Heart left ventricle (tissue), 16 donors: ENCODE results near the gene ADAM22. TPM values are rescaled to one million over a fixed set of nuclear protein-coding genes. Genes with fewer than 3 reads are reported as not detected.

Source experiments
- ATAC-seq, 4 donors: fragments of 200-7000 bp; cut with Tn5 transposase; one replicate each; pipeline ENCODE4 v1.9.1; 2020 to 2022; ENCODE audit warnings: moderate library complexity in 4 of 4, mild to moderate bottlenecking in 3 of 4, moderate number of reproducible peaks in 1 of 4
- DNase-seq, 5 donors: peaks; one replicate each; pipeline ENCODE4 v3.0.0-alpha.2; 2020
- H3K27ac ChIP-seq, 12 donors: fragments of 200-600 bp; sonication (generic) in 4 of 12; one replicate each; pipeline versions ENCODE4 v1.5.0 to v1.8.0; 2016 to 2022; ENCODE audit warnings: mild to moderate bottlenecking in 2 of 12
- H3K27me3 ChIP-seq, 9 donors: fragments of 200-600 bp; sonication (generic) in 2 of 9; one replicate each; pipeline versions ENCODE4 v1.5.1 to v1.8.0; 2016 to 2022; ENCODE audit warnings: mild to moderate bottlenecking in 3 of 9
- H3K36me3 ChIP-seq, 9 donors: fragments of 200-600 bp; sonication (generic) in 2 of 9; one replicate each; pipeline versions ENCODE4 v1.5.0 to v1.8.0; 2018 to 2022; ENCODE audit warnings: mild to moderate bottlenecking in 2 of 9
- H3K4me1 ChIP-seq, 12 donors: fragments of 200-600 bp; sonication (generic) in 4 of 12; one replicate each; pipeline versions ENCODE4 v1.5.0 to v1.8.0; 2016 to 2022; ENCODE audit warnings: mild to moderate bottlenecking in 3 of 12
- H3K4me3 ChIP-seq, 12 donors: fragments of 200-600 bp; sonication (generic) in 4 of 12; one replicate each; pipeline versions ENCODE4 v1.5.0 to v1.8.0; 2017 to 2022; ENCODE audit warnings: mild to moderate bottlenecking in 9 of 12, moderate library complexity in 4 of 12
- H3K9me3 ChIP-seq, 12 donors: fragments of 200-600 bp; sonication (generic) in 4 of 12; one replicate each; pipeline versions ENCODE4 v1.5.0 to v1.8.0; 2016 to 2022; ENCODE audit warnings: mild to moderate bottlenecking in 1 of 12
- POLR2A ChIP-seq, 2 donors: fragments of 450-650 bp; IDR thresholded peaks; one replicate each; pipeline ENCODE4 v1.6.1; 2017; ENCODE audit warnings: antibody characterized with exemption in 2 of 2, mild to moderate bottlenecking in 2 of 2, moderate library complexity in 2 of 2
- WGBS, 4 donors: extraction: QIAGEN DNeasy Blood & Tissue Kit in 2 of 4; methylation state at CpG; one replicate each; pipeline versions ENCODE4 v1.1.5 to v1.1.7; 2013 to 2018; 5-methylcytosine and 5-hydroxymethylcytosine counted together
- intact Hi-C, 10 donors: fragments of 100-400 bp; cut with DNase I; formaldehyde crosslinking; loops; one replicate each; pipeline versions ENCODE4 v1.11.1 to v1.14.2; 2022
- polyA plus RNA-seq, 2 donors: library from polyadenylated mRNA; stranded (reverse); fragments of 200-250 nt; gene quantifications; one replicate each; pipeline ENCODE4 v1.2.3, GENCODE V29; 2013
- total RNA-seq, 9 donors: library from RNA; depleted of rRNA in 2 of 9; stranded (reverse); fragments of >200 nt in 2 of 9; fragmentation: NEBNext Ultra II Directional in 3 of 9; extraction: Animal tissue kit (Norgen Biotek cat#: 25700) in 3 of 9; gene quantifications; one replicate each; pipeline versions ENCODE4 v1.1.0 to v1.2.4, GENCODE V29; 2016 to 2023
- donor health status: ischemic (EF 13 %, LVEDD 7.1; RV severe dilation, severe dysfunction).
- donor health status: healthy with polysubstance abuse.
- donor health status: DM: no; HTN: yes; CAD: no.
- donor health status: DM: no; HTN: no; CAD: no.
- donor health status: ischemic (EF 25% LVEDD 6.9; RV normal size, moderate dysfunction).
- donor health status: ischemic (EF 25% LVEDD 5.7; RV mildly dilated, moderate dysfunction).
- donor health status: healthy.
- donor health status: DM: yes; HTN: yes; CAD: no.
- donor health status: ischemic (EF 35%, LVEDD 5.7; RV mildly dilated, moderate dysfunction).
- donor health status: nonischemic (EF 11% LVEDD 7.7; RV severe dilation, severe dysfunction).
- donor health status: DM: yes; HTN: yes; CAD: no.
- donor health status: PGD.
- donor health status: ischemic (EF 29% LVEDD 5.4; RV normal size, mild dysfunction).
- donor health status: nonischemic (EF 23%, LVEDD 6.1; RV moderate dilation, normal function).

The ADAM22 gene
- total and polyA plus RNA-seq, 11 donors: 0.27 to 3.4 (median 1.1) TPM

GRCh38 chr7:88244258-88244657 lies 310.2 kb downstream of the ADAM22 start:
- Histone ChIP-seq H3K27me3 (no peaks in the 10 kb centered on the region), H3K27ac (no peak overlapping the region), H3K9me3 (peaks cover 0 to 7% (median 0%) of the 10 kb centered on the region in 12 donors), H3K36me3 (no peaks in the 10 kb centered on the region), H3K4me3 (no peak overlapping the region), H3K4me1 (peaks cover 0 to 4% (median 0%) of the 10 kb centered on the region in 12 donors)
- no peak for DNase-seq
- no peak for TF ChIP-seq POLR2A (IDR thresholded peaks at IDR 0.05)
- intact Hi-C loops: loop anchor here in 4 of 10 donors (2.0 to 10.0 kb wide), 3 partner anchors 113 to 591 kb away; no protein-coding TSS in a partner anchor
- WGBS, 4 donors: 86 to 98% (median 92%) methylated on average over 1 of the region's 1 CpG
- no peak for ATAC-seq

Other genes with a start within 250 kb of the ADAM22 start
- 10 to 100 TPM; 11.0 to 29.1 (median 22.6) TPM for gene SLC25A40, start 57.9 kb upstream of the ADAM22 start, total RNA-seq
- gene SLC25A40, start 57.9 kb upstream of the ADAM22 start, polyA plus RNA-seq: 1 to 10 TPM; 6.0 to 9.0 TPM
- 1 to 10 TPM; 1.0 to 7.8 (median 2.8) TPM for gene DBF4, start 57.8 kb upstream of the ADAM22 start, total RNA-seq
- 1 to 10 TPM; 1.2 to 2.4 TPM for gene DBF4, start 57.8 kb upstream of the ADAM22 start, polyA plus RNA-seq